ENCODE measurements around the gene GPR148.
"Not testable (repeated sequence)": the region's sequence is repeated elsewhere in the genome, so short reads cannot be mapped to it uniquely, and the experiment has no call there.

Gene GPR148

GRCh38 chr2:130728549-130729316, at the start of gene GPR148:
Gene GPR148 (plus strand): TSS chr2:130729070. CDS start chr2:130729152, 82 bp downstream.
- DNase-seq = no peak

- DNase-seq = not testable (repeated sequence)
Measured at GRCh38 chr2:130692041-130692770, 36.7 kb upstream of the GPR148 start.

- DNase-seq = peak; percentile 52
Measured at GRCh38 chr2:130693474-130693873, 35.4 kb upstream of the GPR148 start.

- DNase-seq = not testable (repeated sequence)
Measured at GRCh38 chr2:130703250-130703649, 25.6 kb upstream of the GPR148 start.

GRCh38 chr2:130714795-130715194, 14.1 kb upstream of the GPR148 start:
- not testable (repeated sequence) for DNase-seq

- DNase-seq = no peak
Measured at GRCh38 chr2:130720036-130720435, 8.8 kb upstream of the GPR148 start.

- DNase-seq = no peak
Measured at GRCh38 chr2:130720528-130720927, 8.3 kb upstream of the GPR148 start.

GRCh38 chr2:130724455-130724854, 4.4 kb upstream of the GPR148 start:
- DNase-seq = no peak

- no peak for DNase-seq
Measured at GRCh38 chr2:130726614-130727180, 2.2 kb upstream of the GPR148 start.

- DNase-seq = peak; percentile 96
Measured at GRCh38 chr2:130727286-130727924, 1.5 kb upstream of the GPR148 start.

GRCh38 chr2:130728007-130728454, 839 bp upstream of the GPR148 start:
- DNase-seq = peak; percentile 61

- DNase-seq = no peak
Measured at GRCh38 chr2:130729322-130730299, 741 bp downstream of the GPR148 start.

- DNase-seq = not testable (repeated sequence)
Measured at GRCh38 chr2:130732257-130732656, 3.4 kb downstream of the GPR148 start.

- no peak for DNase-seq
Measured at GRCh38 chr2:130735200-130735599, 6.3 kb downstream of the GPR148 start.

GRCh38 chr2:130736487-130736886, 7.6 kb downstream of the GPR148 start:
- no peak for DNase-seq

GRCh38 chr2:130737592-130737991, 8.7 kb downstream of the GPR148 start:
- no peak for DNase-seq

- no peak for DNase-seq
Measured at GRCh38 chr2:130740671-130741070, 11.8 kb downstream of the GPR148 start.

GRCh38 chr2:130743278-130743677, 14.4 kb downstream of the GPR148 start:
- no peak for DNase-seq

GRCh38 chr2:130744287-130745117, 15.6 kb downstream of the GPR148 start:
- no peak for DNase-seq

- DNase-seq = no peak
Measured at GRCh38 chr2:130749078-130749477, 20.2 kb downstream of the GPR148 start.

GRCh38 chr2:130749641-130750040, 20.8 kb downstream of the GPR148 start:
- DNase-seq = no peak

Measured in stimulated activated CD8-positive, alpha-beta memory T cell treated with anti-CD3 and anti-CD28 coated beads, Interleukin-4, amount 100 ng/mL, for 48 hours (primary cell).